HUES64 (cell line): ENCODE results near the gene PDZD7. TPM values are rescaled to one million over a fixed set of nuclear protein-coding genes. Genes with fewer than 3 reads are reported as not detected.

Experiments used
- H3K27ac ChIP-seq: 2 replicates; pipeline ENCODE4 v1.7.0; 2013; ENCODE audit warnings: low read depth, low read length, inconsistent platforms
- H3K27me3 ChIP-seq: 2 replicates; pipeline ENCODE4 v1.6.1; 2013; ENCODE audit warnings: mild to moderate bottlenecking, low read length; ENCODE audit not compliant: insufficient read depth
- H3K36me3 ChIP-seq: 2 replicates; pipeline ENCODE4 v1.6.1; 2013; ENCODE audit warnings: mild to moderate bottlenecking, low read length; ENCODE audit not compliant: insufficient read depth
- H3K4me1 ChIP-seq: 2 replicates; pipeline ENCODE4 v1.6.1; 2013; ENCODE audit warnings: mild to moderate bottlenecking, low read length, moderate library complexity; ENCODE audit not compliant: insufficient read depth
- H3K4me3 ChIP-seq: 2 replicates; pipeline ENCODE4 v1.5.1; 2013; ENCODE audit warnings: mild to moderate bottlenecking, low read length, moderate library complexity
- H3K9ac ChIP-seq: 2 replicates; pipeline ENCODE4 v1.6.1; 2013; ENCODE audit warnings: mild to moderate bottlenecking, low read depth, low read length
- H3K9me3 ChIP-seq: 2 replicates; pipeline ENCODE4 v1.6.1; 2013; ENCODE audit warnings: low read depth, low read length; ENCODE audit not compliant: insufficient read depth
- WGBS: fragments of 150-250, 120-280 bp; methylation state at CpG from one replicate; pipeline ENCODE4 v1.1.7; 2013; ENCODE audit warnings: missing lambda C conversion rate; 5-methylcytosine and 5-hydroxymethylcytosine counted together
- polyA plus RNA-seq, 2 experiments: library from polyadenylated mRNA; stranded (reverse); fragments of 50-300 nt; gene quantifications; one replicate each; pipeline ENCODE4 v1.2.3, GENCODE V29; 2013

PDZD7 gene
- 0.30 TPM for polyA plus RNA-seq (2013, experiment 1 of 2)
- polyA plus RNA-seq (2013, experiment 2 of 2) = 0.19 TPM

DNA sequence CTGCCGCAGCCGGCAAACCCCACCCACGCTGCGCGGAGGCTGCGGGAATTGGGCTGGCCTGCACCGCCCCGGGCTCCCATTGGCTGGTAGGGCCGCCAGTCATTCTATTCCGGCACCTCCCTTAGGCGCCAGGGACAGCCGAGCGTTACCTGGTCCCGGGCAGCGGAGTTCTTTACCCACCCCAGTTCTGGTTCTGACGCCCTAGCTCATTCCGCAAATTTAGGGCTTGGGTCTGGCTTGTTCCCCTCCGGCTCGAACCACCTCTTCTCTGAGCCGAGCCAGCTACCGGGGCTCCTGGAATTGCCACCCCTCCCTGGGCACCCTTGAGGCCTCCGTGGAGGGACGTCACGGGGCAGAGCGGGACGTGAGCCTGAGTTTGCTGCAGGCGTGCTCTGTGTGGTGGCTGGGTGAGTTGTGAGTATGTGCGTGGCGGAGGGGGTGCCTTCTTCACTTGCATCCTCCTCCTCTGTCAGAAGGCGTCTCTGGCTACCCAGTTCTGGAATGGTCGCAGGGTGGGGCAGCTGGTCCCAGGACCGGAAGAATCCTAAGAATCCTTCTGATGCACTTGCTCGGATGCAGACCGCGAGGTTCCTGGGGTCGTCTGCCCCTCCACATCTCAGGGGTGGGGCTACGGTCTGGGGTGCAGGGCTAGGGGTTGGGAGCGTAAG is at the start of gene PDZD7, which contains the start of gene SFXN3:
Gene PDZD7 (minus strand): TSS at position 2 of the 668 bp plus-strand sequence. CDS start 910 bp downstream, outside the sequence.
Gene SFXN3 (plus strand): TSS at position 107 of the 668 bp plus-strand sequence. CDS start 3,461 bp downstream, outside the sequence.
- Histone ChIP-seq H3K9me3 (no peaks in the 10 kb centered on the region), H3K4me3 (peak within 1 kb of the TSS; percentile 64), H3K9ac (0 out of 2 replicates have a peak within 1 kb of the TSS, but pooled peaks have one; percentile 18), H3K36me3 (no peaks in the 10 kb centered on the region), H3K27ac (no peak within 1 kb of the TSS; the same call in 1 of the 2 replicates), H3K27me3 (peaks cover 66% of the 10 kb centered on the region), H3K4me1 (peaks cover 28% of the 10 kb centered on the region)
- WGBS = 1% methylated on average over 38 of the region's 38 CpGs

DNA sequence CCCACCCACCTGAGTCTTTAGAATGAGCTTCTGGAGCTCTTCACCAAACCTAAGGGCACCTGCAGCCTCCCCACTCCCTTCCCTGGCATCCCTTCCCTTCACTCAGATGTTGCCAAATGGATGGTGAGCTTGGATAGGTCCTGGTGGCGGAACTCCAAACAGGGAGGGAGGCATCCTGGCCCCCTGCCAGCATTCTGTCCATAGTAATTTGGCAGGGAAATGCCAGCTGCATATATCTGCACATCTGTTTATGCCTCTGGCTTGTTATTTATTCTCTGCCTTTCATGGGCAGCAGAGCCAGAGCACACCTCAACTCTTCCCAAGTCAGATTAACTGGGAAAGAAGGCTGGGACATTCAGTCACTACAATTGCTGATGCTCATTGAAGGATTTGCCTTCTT is 48.9 kb upstream of the PDZD7 start:
- 92% methylated on average over 1 of the region's 1 CpG for WGBS
- Histone ChIP-seq H3K4me1 (peaks cover 3% of the 10 kb centered on the region; the same call in 1 of the 2 replicates), H3K27me3 (peaks cover 85% of the 10 kb centered on the region), H3K9ac (no peak overlapping the region), H3K27ac (no peak overlapping the region), H3K9me3 (no peaks in the 10 kb centered on the region), H3K36me3 (no peaks in the 10 kb centered on the region), H3K4me3 (no peak overlapping the region)

DNA sequence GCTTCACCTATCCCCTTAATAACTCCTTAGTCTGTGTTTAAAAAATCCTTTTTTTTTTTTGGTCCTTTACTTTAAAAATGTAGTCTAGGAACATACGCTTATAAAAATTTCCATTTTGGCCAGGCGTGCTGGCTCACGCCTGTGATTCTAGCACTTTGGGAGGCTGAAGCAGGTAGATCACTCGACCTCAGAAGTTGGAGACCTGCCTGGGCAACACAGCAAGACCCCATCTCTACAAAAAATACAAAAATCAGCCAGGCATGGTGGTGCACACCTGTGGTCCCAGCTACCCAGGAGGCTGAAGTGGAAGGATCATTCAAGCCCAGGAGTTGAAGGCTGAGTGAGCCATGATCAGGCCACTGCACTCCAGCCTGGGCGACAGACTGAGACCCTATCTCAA is 45.7 kb upstream of the PDZD7 start:
- no peak overlapping the region for H3K9ac ChIP-seq
- WGBS = 91% methylated on average over 5 of the region's 5 CpGs
- peaks cover 89% of the 10 kb centered on the region for H3K27me3 ChIP-seq
- no peak overlapping the region for H3K27ac ChIP-seq
- H3K4me1 ChIP-seq = peaks cover 3% of the 10 kb centered on the region; the same call in 1 of the 2 replicates
- no peaks in the 10 kb centered on the region for H3K36me3 ChIP-seq
- no peak overlapping the region for H3K4me3 ChIP-seq
- no peaks in the 10 kb centered on the region for H3K9me3 ChIP-seq

DNA sequence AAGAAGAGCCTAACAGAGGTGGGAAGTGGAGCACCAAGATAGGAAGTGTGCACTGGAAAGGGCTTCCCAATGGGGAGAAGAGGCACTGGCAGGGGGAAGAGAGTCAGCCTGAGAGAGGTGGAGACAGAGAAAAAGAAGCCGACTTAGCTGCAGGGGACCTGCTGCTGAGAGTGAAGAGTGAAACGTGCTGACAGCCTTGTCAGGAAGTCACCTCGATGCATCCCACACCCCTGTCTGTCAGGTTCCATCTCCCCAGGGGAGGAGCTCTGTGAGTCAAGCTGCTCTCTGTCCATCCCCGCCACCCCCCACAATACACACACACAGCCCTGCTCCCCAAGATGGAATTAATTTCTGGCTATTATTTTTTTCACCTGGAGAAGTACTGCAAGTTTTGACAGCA is 44.8 kb upstream of the PDZD7 start:
- Histone ChIP-seq H3K9me3 (no peaks in the 10 kb centered on the region), H3K4me3 (no peak overlapping the region), H3K4me1 (peaks cover 3% of the 10 kb centered on the region; the same call in 1 of the 2 replicates), H3K36me3 (no peaks in the 10 kb centered on the region), H3K27me3 (peaks cover 89% of the 10 kb centered on the region), H3K27ac (no peak overlapping the region), H3K9ac (no peak overlapping the region)
- 10% methylated on average over 3 of the region's 4 CpGs for WGBS

DNA sequence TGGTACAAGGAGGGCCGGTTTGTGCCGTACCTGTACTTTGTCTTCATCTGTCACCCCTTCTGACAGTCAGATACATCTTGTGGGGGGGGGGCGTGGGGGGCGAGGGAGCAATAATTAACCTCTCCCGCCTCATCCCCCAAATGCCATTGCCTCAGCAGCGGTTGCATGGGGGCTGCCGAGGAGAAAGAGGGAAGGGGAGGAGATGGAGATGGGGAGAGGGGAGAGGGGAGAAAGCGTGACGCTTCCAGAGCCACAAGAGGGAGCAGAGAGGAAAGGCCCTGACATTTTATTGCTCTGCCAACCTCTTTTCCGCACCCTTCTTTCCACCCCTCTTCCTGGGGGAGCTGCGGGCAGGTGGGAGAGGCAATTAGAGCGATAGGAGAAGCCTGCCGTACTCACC is 42.7 kb upstream of the PDZD7 start:
- peaks cover 77% of the 10 kb centered on the region for H3K27me3 ChIP-seq
- H3K4me3 ChIP-seq = peak overlapping the region; percentile 32
- H3K4me1 ChIP-seq = peaks cover 3% of the 10 kb centered on the region; the same call in 1 of the 2 replicates
- 3% methylated on average over 4 of the region's 13 CpGs for WGBS
- no peak overlapping the region for H3K9ac ChIP-seq
- no peaks in the 10 kb centered on the region for H3K9me3 ChIP-seq
- no peaks in the 10 kb centered on the region for H3K36me3 ChIP-seq
- H3K27ac ChIP-seq = no peak overlapping the region

DNA sequence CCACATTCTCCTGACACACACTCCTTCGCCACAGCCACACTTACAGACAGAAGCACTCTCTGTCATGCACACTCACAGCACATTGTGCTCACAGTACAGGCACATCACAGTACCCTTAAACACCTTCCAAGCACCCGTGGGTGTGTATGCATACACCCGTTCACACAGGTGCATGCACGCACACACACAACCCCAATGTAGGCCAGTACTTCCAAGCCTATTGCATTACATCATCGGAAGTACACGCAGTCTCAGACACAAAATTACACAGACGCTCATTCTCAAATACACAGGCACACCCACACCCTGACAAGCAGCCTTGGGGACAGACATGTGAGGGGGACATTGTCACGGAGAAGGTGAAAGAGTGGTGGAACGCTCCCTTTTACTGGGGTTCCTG is 42.0 kb upstream of the PDZD7 start:
- H3K9me3 ChIP-seq = no peaks in the 10 kb centered on the region
- no peak overlapping the region for H3K4me3 ChIP-seq
- peaks cover 70% of the 10 kb centered on the region for H3K27me3 ChIP-seq
- H3K36me3 ChIP-seq = no peaks in the 10 kb centered on the region
- WGBS = 77% methylated on average over 9 of the region's 9 CpGs
- H3K9ac ChIP-seq = no peak overlapping the region
- H3K4me1 ChIP-seq = peaks cover 3% of the 10 kb centered on the region; the same call in 1 of the 2 replicates
- H3K27ac ChIP-seq = no peak overlapping the region

DNA sequence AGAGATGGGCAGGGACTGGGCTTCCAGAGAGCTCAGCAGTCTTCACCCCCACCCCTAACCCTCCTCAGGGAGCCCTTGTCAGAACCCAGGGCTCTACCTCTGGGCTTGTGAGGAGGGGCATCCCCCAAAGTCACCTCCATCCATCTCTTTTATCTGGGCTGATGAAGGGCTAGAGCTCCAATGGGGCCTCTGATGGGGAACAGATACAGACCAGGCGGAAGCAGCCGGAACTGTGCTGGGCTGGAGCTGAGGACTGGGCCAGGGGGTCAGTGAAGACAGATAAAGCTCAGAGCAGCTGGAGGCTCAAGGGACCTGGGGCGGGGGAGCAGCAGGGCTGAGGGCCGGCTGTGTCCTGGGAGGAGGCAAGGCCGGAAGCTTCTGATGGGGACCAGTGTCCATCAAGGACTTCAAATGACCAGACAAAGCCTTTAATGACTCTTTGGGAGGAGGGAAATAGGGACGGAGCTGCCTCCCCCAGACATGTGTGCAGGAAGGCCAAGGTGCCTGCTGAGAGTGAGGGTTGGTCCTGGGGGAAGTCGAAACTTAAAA is 41.0 kb upstream of the PDZD7 start:
- no peak overlapping the region for H3K27ac ChIP-seq
- 63% methylated on average over 7 of the region's 7 CpGs for WGBS
- no peaks in the 10 kb centered on the region for H3K9me3 ChIP-seq
- peaks cover 78% of the 10 kb centered on the region for H3K27me3 ChIP-seq
- no peak overlapping the region for H3K9ac ChIP-seq
- H3K36me3 ChIP-seq = no peaks in the 10 kb centered on the region
- no peak overlapping the region for H3K4me3 ChIP-seq
- H3K4me1 ChIP-seq = peaks cover 3% of the 10 kb centered on the region; the same call in 1 of the 2 replicates

DNA sequence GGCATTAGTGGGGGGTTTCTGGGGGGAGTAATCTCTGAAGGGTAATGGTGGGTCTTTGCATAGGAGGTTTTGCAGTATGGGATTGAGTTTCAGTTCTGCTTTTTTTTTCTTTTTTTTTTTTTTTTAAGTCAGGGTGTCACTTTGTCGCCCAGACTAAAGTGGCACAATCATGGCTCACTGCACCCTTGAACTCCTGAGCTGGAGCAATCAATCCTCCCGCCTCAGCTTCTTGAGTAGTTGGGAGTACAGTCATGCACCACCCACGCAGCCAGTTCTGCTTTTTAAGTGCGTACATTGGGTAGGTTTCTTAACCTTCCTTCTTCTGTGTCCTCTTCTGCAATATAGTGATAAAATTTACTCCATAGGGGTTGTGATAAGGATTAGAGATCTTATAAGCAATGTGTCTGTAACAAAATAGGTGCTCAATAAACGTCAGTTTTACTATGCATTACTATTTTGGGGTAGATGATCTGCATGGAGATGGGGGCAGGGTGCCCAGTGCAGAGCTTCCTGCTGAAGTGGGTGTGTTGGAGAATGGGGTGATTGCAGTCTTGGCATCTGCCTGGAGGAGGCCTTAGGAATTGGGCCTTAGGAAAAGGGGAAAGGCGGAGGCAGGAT is 40.4 kb upstream of the PDZD7 start:
- H3K4me1 ChIP-seq = peaks cover 6% of the 10 kb centered on the region
- no peak overlapping the region for H3K4me3 ChIP-seq
- peaks cover 78% of the 10 kb centered on the region for H3K27me3 ChIP-seq
- H3K36me3 ChIP-seq = no peaks in the 10 kb centered on the region
- 91% methylated on average over 4 of the region's 6 CpGs for WGBS
- H3K9me3 ChIP-seq = no peaks in the 10 kb centered on the region
- H3K27ac ChIP-seq = no peak overlapping the region
- H3K9ac ChIP-seq = no peak overlapping the region

DNA sequence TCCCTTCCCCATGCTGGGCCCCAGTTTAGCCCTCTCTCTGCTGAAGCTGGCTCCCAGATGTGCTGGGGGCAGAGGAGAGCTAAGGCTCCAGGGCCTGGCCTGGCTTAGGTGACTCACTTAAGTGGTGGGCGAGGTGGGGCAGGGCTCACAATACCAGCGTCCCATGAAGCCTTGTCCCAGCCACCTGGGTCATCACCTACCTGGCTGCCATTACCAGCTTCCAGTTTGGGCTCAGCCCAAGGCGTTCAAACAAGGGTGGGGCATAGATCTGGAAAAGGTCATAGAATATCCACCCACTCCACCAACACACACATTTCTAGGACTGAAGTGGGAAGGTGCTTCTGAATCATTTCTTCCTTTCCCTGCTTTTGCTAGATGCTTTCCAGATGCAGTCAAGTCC is 39.2 kb upstream of the PDZD7 start:
- H3K4me1 ChIP-seq = peaks cover 8% of the 10 kb centered on the region
- H3K36me3 ChIP-seq = no peaks in the 10 kb centered on the region
- H3K9me3 ChIP-seq = no peaks in the 10 kb centered on the region
- no peak overlapping the region for H3K9ac ChIP-seq
- H3K27me3 ChIP-seq = peaks cover 78% of the 10 kb centered on the region
- no peak overlapping the region for H3K27ac ChIP-seq
- no peak overlapping the region for H3K4me3 ChIP-seq
- WGBS = 76% methylated on average over 3 of the region's 3 CpGs

DNA sequence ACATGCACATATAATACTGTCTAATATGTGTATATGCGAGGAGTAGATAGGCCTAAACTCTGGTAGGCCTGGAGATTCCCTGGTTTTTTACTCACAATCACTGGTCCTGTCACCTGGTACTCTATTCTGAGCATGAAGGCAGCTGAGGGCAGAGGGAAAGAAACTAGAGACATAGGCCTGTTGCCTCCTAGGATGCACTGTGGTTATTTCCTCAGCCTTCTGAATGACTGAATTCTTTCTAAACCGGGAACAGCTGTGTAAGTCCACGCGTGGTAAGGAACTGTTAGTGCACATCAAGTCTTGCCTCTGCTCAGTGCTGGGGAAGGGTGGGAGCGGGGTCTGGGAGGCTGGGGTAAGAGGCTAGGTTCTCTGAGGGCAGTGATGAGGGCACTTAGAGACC is 38.5 kb upstream of the PDZD7 start:
- H3K36me3 ChIP-seq = no peaks in the 10 kb centered on the region
- peaks cover 78% of the 10 kb centered on the region for H3K27me3 ChIP-seq
- H3K9me3 ChIP-seq = no peaks in the 10 kb centered on the region
- no peak overlapping the region for H3K9ac ChIP-seq
- 93% methylated on average over 5 of the region's 5 CpGs for WGBS
- no peak overlapping the region for H3K4me3 ChIP-seq
- peaks cover 8% of the 10 kb centered on the region for H3K4me1 ChIP-seq
- H3K27ac ChIP-seq = no peak overlapping the region

DNA sequence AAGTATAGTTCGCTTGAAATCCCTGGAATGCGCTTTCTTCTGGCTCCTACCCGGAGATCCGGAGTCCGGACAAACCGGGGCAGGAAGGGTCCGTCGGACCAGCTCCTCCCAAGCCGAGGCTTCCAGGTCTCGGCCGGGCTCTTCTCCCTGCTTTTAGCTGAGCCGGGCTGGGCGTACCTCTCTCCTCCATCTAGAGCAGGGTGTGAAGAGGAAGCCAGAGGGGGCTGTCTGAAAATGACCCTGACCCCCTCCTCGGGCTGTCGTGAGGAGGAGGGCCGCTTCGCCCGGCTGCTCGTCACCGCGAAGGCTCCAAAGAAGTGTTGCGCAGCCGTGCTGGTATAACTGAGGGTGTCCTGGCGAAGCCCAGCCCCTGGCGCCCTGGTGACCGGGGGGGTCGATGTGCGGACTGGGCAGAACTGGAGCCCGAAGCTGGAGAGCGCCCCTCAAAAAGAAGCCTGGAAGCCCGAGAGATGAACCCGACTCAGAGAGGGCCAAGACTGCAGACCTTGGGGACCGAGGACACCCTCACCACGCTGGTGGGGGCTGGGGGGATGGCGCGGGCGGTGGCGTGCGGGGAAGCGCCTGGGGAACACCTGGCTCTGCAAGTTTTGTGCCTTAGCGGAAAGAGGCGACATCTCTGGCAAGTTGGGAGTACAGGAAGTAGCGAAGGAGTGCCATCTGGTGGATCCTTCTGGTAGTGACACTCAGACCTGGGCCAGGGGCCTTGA is 36.6 kb upstream of the PDZD7 start:
- peaks cover 20% of the 10 kb centered on the region for H3K4me1 ChIP-seq
- H3K27me3 ChIP-seq = peaks cover 78% of the 10 kb centered on the region
- H3K36me3 ChIP-seq = no peaks in the 10 kb centered on the region
- WGBS = under 1% methylated on average over 43 of the region's 43 CpGs
- H3K9ac ChIP-seq = no peak overlapping the region
- H3K9me3 ChIP-seq = no peaks in the 10 kb centered on the region
- H3K27ac ChIP-seq = no peak overlapping the region
- H3K4me3 ChIP-seq = peak overlapping the region; percentile 56
